Measurements from ENCODE around the gene AXIN1.

AXIN1 gene, protein sequence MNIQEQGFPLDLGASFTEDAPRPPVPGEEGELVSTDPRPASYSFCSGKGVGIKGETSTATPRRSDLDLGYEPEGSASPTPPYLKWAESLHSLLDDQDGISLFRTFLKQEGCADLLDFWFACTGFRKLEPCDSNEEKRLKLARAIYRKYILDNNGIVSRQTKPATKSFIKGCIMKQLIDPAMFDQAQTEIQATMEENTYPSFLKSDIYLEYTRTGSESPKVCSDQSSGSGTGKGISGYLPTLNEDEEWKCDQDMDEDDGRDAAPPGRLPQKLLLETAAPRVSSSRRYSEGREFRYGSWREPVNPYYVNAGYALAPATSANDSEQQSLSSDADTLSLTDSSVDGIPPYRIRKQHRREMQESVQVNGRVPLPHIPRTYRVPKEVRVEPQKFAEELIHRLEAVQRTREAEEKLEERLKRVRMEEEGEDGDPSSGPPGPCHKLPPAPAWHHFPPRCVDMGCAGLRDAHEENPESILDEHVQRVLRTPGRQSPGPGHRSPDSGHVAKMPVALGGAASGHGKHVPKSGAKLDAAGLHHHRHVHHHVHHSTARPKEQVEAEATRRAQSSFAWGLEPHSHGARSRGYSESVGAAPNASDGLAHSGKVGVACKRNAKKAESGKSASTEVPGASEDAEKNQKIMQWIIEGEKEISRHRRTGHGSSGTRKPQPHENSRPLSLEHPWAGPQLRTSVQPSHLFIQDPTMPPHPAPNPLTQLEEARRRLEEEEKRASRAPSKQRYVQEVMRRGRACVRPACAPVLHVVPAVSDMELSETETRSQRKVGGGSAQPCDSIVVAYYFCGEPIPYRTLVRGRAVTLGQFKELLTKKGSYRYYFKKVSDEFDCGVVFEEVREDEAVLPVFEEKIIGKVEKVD

DNA sequence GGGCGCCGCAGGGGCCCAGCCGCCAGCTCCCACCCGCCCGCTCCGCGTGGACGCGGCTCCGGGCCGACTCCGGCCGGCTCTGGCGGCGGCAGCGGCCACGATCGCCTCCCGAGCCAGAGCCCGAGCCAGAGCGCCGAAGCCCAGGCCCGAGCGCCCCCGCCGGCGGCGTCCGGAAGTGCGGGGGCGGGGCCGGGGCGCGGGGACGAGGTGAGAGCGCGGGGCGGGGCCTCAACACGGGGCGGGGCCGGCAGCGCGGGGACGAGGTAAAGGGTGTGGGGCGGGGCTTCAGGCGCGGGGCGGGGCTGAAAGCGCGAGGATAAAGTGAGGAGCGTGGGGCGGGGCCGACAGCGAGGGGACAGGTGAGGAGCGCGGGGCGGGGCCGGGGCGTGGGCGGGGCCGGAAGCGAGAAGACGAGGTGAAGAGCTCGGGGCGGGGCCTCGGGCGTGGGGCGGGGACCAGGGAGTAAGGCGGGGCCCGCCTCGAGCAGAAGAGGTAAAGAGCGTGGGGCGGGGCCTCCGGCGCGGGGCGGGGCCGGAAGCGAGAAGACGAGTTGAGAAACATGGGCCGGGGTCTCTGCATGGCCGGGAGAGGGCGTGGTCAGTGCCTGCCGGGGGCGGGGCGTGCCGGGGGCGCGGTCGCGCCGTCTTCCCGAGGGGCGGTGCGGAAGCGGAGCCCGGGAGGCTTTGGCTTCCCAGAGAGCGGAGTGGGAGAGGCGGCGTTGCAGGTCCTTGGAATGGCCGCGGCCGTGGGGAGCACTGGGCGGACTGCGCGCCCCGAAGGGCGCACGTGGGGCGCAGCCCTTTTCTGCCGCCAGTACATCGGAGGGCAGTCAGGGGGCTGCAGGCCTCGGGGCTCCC lies at the start of gene AXIN1:
Gene AXIN1, minus strand, starts transcription at position 177 of the 857 bp plus-strand sequence. CDS start 5,698 bp downstream, outside the sequence.
- peak; percentile 97 for DNase-seq (ENCODE audit: low read depth, low spot score)

DNA sequence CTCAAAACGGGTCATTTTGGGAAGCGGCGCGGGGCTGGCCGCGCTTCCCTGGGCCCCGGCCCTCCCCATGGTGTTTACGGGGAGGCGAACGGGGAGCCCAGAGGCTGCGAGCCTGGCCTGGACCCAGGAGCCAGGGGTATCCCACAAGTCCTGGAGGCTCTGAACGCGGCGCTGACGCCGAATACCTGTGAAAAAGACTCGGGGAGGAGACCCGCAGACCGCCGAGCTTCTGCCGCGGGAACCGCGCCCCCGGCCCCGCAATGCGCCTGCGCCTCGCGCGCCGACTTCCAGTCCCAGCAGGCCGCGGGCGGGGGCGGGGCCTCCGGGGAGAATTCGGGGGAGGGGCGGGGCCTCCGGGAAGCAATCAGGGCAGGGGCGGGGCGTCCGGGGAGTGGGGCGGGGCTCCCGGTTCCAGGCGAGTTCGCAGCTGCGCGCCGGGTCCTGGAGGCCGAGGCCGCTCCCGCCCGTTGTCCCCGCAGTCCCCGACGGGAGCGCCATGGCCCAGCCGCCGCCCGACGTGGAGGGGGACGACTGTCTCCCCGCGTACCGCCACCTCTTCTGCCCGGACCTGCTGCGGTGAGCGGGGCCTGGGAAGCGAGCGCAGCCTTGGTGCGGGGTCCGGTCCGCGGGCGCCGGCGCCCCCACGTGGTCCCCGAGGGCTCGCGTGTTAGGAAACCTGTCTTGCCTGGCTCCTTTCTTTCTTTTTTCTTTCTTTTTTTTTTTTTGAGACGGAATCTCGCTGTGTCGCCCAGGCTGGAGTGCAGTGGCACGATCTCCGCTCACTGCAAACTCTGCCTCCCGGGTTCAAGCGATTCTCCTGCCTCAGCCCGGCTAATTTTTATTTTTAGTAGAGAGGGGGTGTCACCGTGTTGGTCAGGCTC lies 49.2 kb upstream of the AXIN1 start, which contains the start of gene DECR2:
Gene DECR2, plus strand, starts transcription at position 418 of the 881 bp plus-strand sequence. Its CDS starts 79 bp downstream, at position 497.
- peak; percentile 96 for DNase-seq (ENCODE audit: low read depth, low spot score)

DNA sequence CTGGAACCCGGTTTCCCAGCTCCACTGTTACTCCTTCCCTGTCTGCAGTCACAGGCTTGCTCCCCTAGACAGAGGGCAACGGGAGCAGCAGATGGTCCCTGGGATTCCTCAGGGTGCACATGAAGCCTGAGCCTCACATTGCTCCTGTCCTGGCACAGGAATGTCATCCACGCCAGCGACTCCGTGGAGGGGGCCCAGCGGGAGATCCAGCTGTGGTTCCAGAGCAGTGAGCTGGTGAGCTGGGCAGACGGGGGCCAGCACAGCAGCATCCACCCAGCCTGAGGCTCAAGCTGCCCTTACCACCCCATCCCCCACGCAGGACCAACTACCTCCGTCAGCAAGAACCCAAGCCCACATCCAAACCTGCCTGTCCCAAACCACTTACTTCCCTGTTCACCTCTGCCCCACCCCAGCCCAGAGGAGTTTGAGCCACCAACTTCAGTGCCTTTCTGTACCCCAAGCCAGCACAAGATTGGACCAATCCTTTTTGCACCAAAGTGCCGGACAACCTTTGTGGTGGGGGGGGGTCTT lies 47.6 kb upstream of the AXIN1 start:
- no peak for DNase-seq (ENCODE audit: low read depth, low spot score)

DNA sequence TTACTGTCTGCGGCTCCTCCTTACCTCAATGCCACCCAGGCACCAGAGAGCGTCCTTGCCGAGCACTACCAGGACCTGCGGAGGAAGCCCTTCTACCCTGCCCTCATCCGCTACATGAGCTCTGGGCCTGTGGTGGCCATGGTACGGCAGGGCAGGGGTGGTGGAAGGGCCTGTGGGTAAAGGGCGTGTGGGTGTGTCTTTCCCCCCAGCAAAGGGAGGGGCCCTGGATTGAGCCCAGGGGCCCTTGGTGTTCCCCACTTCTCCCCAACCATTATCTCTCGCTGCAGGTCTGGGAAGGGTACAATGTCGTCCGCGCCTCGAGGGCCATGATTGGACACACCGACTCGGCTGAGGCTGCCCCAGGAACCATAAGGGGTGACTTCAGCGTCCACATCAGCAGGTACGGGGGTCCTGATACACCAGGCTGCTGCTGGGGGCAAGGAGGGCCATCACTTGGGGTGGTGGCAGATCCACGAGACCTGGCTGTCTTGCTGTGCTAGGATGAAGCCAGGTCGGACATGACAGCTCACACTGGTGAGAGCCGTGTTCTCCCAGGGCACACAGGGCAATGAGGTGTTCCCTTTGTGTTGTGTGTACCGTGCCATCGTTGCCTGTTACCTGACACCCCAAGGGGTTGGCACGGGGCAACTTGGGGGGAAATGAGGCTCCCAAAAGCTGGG lies 47.0 kb upstream of the AXIN1 start:
- DNase-seq (ENCODE audit: low read depth, low spot score): no peak

DNA sequence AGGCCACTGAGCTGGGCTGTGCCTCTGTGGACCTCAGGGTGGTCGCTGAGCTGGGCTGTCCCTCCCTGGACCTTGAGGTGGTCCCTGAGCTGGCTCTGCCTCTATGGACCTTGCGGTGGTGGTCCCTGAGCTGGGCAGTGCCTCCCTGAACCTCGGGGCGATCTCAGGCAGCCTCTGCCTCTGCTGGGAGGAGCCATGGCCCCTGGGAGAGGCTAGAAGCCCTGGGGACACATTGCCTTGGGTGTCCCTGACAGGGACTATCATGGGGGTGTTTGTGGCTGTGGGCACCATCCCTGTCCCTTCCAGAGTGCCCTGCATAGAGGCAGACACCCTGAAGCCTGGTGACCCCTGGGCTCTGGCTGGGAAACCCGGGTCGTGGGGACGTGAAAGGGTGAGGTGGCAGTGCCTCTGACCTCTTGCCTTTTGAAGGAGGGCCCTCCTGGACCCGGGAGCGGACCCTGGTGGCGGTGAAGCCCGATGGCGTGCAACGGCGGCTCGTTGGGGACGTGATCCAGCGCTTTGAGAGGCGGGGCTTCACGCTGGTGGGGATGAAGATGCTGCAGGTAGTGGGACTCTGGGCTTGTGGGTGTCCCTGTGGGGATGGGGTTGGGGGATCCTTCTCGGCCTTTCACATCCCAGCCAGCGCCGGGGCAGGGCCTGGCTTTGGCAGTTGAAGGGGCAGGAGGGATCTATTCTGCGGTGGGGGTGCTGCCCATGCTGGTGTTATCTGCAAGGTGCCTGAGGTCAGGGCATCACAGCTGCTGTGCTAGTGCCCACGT lies 46.2 kb upstream of the AXIN1 start:
- no peak for DNase-seq (ENCODE audit: low read depth, low spot score)

DNA sequence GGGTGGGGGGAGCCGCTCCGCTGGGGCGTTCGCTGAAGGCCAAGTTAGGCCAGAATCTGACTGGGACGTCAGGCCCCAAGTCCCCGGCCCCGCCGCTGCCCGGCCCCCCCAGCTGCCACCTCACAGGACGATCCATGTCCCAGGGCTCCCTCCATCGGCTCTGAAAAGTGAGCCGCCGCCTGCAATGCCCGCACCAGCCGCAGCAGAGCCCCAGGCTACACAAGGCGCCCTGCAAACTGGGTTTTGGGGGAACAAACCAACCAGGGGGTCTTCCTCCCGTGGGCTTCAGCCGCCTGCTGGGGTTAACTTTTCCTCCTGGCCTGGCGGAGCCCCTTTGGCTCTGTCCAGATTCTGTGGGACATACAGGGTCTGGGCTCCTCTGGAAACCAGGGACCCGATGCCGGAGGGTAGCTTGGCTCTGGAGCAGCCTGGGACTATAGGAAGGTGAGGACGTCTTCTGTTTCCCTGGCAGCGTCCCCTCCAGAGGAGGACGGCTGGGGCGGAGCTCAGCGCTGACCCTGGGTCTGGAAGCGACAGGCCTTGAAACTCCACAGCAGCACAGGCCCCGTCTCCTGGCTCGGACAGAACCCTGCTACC lies 45.3 kb upstream of the AXIN1 start:
- DNase-seq (ENCODE audit: low read depth, low spot score): peak; percentile 87

DNA sequence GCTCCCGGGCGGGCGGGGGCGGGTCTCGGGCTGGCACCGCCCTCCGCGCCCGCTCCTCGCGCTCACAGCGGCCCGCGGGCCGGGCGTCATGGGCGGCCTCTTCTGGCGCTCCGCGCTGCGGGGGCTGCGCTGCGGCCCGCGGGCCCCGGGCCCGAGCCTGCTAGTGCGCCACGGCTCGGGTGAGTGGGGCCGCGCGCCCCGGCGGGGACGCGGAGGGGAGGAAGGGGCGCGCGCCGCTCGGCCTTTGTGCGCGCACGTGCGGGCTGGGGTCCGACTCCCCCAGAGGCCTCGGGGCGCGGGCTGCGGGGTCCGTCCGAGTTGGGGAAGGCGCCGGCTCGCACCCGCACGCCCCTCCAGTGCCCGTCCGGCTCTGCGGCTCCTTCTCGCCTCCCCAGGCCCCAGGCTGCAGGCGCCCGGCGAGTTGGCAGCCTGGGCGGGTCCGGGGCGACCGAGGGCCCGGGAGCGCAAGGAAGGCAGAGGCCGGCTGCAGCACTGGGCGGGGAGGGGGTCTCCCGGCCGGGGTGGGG lies 44.7 kb upstream of the AXIN1 start, which contains the start of gene NME4:
Gene NME4, plus strand, starts transcription at position 65 of the 527 bp plus-strand sequence. Its CDS starts 24 bp downstream, at position 89.
- DNase-seq (ENCODE audit: low read depth, low spot score): peak; percentile 60

DNA sequence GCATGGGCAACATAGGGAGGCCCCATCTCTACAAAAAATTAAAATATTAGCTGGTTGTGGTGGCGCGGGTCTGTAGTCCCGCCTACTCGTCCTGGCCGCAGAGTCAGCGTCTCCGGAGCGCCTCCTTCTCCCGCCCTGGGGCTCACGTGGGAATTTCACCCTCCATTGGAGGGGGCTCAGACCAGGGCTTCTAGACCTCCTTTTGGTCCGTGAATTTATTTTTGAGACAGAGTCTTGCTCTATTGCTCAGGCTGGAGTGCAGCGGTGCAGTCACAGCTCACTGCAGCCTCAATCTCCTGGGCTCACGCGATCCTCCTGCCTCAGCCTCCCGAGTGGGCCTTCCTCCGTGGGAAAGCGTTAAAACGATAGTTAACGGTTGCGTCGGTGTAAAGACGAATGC lies 44.1 kb upstream of the AXIN1 start:
- DNase-seq (ENCODE audit: low read depth, low spot score): peak; percentile 65

DNA sequence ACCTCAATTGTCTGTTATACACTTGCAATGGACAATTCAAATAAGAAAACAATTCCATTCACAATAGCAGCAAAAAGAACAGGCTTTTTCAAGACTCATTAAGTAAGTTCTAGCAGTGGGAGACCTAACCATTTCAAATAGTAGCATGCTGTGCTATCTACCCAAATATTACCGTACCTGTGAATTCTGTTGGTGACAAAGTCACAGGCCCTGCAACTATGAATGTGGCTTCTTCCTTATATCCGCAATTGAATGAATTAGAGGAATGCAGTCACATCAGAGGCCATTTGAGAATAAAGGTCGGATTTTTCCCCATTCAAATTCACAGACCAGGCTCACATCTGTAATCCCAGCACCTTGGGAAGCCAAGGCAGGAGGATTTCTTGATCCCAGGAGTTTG lies 43.7 kb upstream of the AXIN1 start:
- no peak for DNase-seq (ENCODE audit: low read depth, low spot score)

DNA sequence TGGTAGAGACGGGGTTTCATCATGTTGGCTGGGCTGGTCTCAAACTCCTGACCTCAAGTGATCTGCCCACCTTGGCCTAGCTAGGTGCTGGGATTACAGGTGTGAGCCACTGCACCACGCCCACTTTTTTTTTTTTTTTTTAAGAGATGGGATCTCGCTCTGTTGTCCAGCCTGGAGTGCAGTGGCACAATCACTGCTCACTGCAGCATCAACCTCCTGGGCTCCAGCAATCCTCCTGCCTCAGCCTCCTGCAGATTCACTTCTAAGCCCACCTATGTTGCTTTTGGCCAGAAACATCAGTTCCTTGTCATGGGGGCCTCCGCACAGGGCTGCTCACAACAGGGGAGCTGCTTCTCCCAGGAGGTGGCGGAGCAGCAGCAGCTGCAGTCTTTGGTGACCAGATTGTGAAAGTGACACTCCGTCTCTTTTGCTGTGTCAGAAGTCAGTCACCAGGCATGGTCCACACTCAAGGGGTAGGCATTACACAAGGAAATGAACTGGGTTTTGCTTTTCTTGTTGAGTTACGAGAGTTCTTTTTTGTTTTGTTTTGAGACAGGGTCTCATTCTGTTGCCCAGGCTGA lies 40.0 kb upstream of the AXIN1 start:
- no peak for DNase-seq (ENCODE audit: low read depth, low spot score)

DNA sequence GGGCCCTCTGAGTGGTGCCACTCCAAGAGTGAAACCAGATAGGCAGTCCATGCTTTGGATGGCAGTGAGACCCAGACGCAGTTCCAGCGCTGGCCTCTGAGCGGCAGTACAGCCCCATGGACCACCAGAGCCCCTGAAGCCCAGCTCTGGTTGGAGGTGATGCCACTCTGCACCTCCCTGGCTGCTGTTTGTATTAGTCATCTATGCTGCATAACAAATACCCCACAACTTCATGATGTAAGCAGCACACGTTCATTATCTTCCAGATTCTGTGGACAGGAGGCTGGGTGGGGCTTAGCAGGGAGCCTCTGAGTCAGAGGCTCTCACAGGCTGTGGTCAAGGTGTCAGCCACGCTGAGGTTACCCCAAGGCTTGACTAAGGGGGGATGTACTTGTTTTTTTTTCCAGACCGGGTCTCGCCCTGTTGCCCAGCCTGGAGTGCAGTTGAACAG lies 39.4 kb upstream of the AXIN1 start:
- DNase-seq (ENCODE audit: low read depth, low spot score): peak; percentile 84

DNA sequence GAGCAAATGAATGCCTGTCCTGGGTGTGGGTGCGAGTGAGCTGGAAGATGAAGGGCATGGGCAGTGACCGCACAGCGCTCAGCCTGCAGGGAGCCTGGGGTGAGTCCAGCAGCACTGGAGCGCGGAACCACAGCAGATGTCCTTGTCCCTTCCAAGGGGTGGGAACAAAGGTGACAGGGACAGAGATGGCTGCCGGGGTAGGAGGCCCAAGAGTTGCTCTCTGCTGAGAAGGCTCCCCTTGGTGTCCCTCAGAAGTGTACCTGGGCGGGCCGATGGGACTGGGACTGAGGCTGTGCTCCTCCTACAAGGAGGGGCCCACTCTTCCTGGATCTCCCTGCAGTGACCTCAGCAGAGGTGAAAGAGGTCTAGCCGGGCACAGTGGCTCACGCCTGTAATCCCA lies 36.8 kb upstream of the AXIN1 start:
- DNase-seq (ENCODE audit: low read depth, low spot score): no peak

DNA sequence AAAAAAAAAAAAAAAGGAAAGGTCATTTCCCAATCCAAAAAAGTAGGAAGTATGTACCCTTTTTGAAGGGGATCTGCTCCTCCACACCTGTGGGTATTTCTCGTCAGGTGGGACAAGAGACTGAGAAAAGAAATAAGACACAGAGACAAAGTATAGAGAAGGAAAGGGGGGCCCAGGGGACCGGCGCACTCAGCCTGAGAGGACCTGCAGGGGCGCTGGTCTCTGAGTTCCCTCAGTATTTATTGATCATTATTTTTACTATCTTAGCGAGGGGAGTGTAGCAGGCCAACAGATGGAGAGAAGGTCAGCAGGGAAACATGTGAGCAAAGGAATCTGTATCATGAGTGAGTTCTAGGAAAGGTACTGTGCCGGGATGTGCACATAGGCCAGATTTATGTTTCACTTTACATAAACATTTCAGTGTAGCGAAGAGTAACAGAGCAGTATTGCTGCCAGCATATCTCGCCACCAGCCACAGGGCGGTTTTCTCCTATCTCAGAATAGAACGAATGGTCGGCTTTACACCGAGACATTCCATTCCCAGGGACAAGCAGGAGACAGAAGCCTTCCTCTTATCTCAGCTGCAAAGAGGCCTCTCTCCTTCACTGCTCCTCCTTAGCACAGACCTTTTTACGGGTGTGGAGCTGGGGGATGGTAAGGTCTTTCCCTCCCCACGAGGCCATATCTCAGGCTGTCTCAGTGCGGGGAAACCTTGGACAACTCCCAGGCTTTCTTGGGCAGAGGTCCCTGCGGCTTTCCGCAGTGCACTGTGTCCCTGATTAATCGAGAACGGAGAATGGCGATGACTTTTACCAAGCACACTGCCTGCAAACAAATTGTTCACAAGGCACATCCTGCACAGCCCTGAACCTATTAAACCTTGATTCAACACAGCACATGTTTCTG lies 35.5 kb upstream of the AXIN1 start:
- peak; percentile 52 for DNase-seq (ENCODE audit: low read depth, low spot score)

DNA sequence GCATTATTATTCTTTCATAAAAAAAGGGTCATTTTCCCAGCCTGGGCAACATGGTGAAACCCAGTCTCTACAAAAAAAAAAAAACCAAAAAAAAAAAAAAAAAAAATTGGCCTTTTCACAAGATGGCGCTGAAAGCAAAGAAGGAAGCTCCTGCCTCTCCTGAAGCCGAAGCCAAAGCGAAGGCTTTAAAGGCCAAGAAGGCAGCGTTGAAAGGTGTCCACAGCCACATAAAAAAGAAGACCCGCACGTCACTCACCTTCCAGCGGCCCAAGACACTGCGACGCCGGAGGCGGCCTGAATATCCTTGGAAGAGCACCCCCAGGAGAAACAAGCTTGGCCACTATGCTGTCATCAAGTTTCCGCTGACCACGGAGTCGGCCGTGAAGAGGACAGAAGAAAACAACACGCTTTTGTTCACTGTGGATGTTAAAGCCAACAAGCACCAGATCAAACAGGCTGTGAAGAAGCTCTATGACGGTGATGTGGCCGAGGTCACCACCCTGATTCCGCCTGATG lies 34.2 kb upstream of the AXIN1 start:
- no peak for DNase-seq (ENCODE audit: low read depth, low spot score)

DNA sequence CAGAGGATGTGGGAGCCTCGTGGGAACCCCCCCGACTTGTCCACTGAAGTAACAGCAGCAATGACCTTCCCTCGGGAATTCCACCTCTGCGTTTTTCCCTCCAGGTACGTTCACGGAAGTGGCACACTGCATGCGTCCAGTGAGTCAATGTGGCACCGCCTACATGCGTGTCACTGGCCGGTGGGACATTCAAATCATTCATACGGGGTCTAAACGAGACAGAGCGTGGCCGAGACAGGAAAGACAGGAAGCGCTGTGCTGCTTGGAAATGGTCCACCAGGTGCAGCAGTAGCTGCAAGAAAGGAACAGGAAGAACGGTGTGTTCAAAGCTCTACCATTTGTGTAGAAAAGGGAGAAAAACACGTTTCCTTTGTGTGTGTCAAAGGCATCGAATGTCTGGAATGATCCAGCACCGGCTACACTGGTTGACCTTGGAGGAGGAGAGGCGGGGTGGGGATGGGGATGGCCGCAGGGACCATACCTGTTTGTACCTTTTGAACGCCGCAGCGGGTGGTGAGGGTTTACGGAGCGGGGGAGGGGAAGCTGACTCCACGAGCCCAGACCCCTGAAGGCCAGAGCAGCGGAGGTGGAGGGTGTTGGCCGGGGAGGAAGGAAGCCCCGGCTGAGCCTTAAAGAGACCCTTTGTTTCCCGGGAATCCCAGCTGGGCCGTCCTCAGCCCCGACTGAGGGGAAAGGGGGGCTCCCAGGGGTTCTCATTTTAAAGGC lies 31.0 kb upstream of the AXIN1 start:
- DNase-seq (ENCODE audit: low read depth, low spot score): no peak

All from astrocyte of the hippocampus (primary cell).